RWPE2 (cell line): ENCODE results near the gene LETMD1.

Experiments used
- ATAC-seq: fragments of 200-7000 bp; cut with Tn5 transposase; 3 replicates; pipeline ENCODE4 v1.9.1; 2021; ENCODE audit warnings: low read depth
- DNase-seq: peaks from one replicate; pipeline ENCODE4 v3.0.0-alpha.2; 2020; ENCODE audit warnings: low spot score
- H3K27ac ChIP-seq: fragments of 450-650 bp; 2 replicates; pipeline ENCODE4 v1.5.1; 2017; ENCODE audit warnings: mild to moderate bottlenecking; ENCODE audit not compliant: poor library complexity, severe bottlenecking
- H3K27me3 ChIP-seq: fragments of 250-450 bp; sonication (Bioruptor Pico); 2 replicates; pipeline ENCODE4 v1.5.1; 2021; ENCODE audit warnings: mild to moderate bottlenecking, moderate library complexity; ENCODE audit not compliant: insufficient read depth, poor library complexity, severe bottlenecking
- H3K36me3 ChIP-seq: fragments of 250-450 bp; sonication (Bioruptor Pico); 2 replicates; pipeline ENCODE4 v1.5.1; 2020; ENCODE audit warnings: low read depth, mild to moderate bottlenecking, moderate library complexity
- H3K4me1 ChIP-seq: fragments of 250-450 bp; sonication (Bioruptor Pico); 2 replicates; pipeline ENCODE4 v1.5.1; 2021; ENCODE audit warnings: mild to moderate bottlenecking, moderate library complexity; ENCODE audit not compliant: insufficient read depth, poor library complexity, severe bottlenecking
- H3K4me3 ChIP-seq: fragments of 250-450 bp; sonication (Bioruptor Pico); 2 replicates; pipeline ENCODE4 v1.5.1; 2021; ENCODE audit warnings: mild to moderate bottlenecking, moderate library complexity; ENCODE audit not compliant: severe bottlenecking
- H3K9me3 ChIP-seq: fragments of 250-450 bp; sonication (Bioruptor Pico); 2 replicates; pipeline ENCODE4 v1.5.1; 2021; ENCODE audit warnings: mild to moderate bottlenecking, moderate library complexity; ENCODE audit not compliant: severe bottlenecking
- TF ChIP-seq, protein P1 (sequence below): fragments of 450-650 bp; IDR thresholded peaks from one replicate; pipeline ENCODE4 v1.5.1; 2017; ENCODE audit warnings: mild to moderate bottlenecking, moderate library complexity; ENCODE audit not compliant: poor library complexity, severe bottlenecking

Gene LETMD1

DNA sequence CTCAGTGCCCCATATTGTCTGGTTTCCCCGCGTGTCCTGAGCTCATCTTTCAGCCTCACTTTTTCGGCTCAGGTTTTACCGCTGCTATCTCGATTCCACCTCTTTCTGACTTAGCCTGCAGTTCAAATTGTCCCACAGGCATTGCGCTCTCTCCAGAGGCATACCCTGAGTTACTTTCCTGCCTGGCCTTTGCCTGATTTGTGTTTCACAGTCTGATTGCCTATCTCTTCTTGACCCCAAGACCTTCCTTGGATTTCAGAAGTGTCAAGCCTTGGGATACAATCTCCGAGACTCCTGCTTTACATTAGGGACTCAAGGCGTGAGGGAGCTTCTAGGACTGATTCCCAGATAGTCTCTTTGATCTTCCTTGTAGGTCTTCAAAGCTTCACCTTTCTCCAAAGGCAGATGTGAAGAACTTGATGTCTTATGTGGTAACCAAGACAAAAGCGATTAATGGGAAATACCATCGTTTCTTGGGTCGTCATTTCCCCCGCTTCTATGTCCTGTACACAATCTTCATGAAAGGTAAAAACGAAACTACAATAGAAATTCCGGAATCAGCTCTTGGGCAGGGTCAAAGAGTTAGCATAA, 629 bp downstream of the LETMD1 start:
- TF ChIP-seq, protein P1, sequence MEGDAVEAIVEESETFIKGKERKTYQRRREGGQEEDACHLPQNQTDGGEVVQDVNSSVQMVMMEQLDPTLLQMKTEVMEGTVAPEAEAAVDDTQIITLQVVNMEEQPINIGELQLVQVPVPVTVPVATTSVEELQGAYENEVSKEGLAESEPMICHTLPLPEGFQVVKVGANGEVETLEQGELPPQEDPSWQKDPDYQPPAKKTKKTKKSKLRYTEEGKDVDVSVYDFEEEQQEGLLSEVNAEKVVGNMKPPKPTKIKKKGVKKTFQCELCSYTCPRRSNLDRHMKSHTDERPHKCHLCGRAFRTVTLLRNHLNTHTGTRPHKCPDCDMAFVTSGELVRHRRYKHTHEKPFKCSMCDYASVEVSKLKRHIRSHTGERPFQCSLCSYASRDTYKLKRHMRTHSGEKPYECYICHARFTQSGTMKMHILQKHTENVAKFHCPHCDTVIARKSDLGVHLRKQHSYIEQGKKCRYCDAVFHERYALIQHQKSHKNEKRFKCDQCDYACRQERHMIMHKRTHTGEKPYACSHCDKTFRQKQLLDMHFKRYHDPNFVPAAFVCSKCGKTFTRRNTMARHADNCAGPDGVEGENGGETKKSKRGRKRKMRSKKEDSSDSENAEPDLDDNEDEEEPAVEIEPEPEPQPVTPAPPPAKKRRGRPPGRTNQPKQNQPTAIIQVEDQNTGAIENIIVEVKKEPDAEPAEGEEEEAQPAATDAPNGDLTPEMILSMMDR: no peak
- Histone ChIP-seq H3K27ac (peak overlapping the region; percentile 46), H3K36me3 (peaks cover 42% of the 10 kb centered on the region), H3K4me1 (peaks cover 7% of the 10 kb centered on the region), H3K27me3 (no peaks in the 10 kb centered on the region), H3K9me3 (no peaks in the 10 kb centered on the region), H3K4me3 (peak overlapping the region; percentile 48)
- DNase-seq: no peak
- no peak for ATAC-seq

DNA sequence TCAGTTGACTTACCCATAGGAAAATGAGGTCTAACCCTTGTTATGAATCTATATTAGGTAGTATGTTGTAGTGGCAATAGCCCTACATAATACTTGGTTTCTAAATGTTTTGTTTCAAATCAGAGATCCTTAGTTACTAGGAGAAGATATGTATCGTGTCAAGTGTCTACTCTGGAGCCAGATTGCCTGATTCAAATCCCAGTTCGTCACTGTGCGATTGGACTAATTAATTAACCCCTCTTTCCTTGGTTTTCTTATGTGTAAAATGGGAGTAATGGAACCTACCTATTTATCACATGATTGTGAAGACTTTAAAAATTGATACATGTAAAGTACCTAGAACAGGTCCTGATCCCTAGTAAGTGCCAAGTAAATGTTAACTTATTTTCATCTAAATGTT, 1.4 kb downstream of the LETMD1 start:
- ATAC-seq (no peak), DNase-seq (no peak)
- TF ChIP-seq, protein P1: no peak
- Histone ChIP-seq H3K36me3 (peaks cover 50% of the 10 kb centered on the region), H3K4me1 (peaks cover 7% of the 10 kb centered on the region), H3K27ac (no peak overlapping the region), H3K27me3 (no peaks in the 10 kb centered on the region), H3K9me3 (no peaks in the 10 kb centered on the region), H3K4me3 (peak overlapping the region; percentile 48)

DNA sequence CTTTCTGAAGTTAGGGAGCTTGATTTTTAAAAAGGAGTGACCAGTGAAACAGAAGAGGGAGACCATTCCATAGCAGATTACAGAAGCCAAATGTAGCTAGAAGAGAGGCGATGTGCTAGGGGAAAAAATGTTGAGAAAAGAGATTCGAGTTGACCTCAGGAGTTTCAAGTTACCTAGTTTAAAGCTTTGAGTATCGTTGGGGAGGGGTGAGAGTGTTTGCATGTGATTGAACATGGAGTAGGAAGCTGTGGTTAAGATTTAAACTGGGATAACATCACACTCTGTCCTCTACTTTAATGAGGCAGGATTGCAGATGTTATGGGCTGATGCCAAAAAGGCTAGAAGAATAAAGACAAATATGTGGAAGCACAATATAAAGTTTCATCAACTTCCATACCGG, 3.7 kb downstream of the LETMD1 start:
- Histone ChIP-seq H3K27me3 (no peaks in the 10 kb centered on the region), H3K4me3 (no peak overlapping the region), H3K27ac (no peak overlapping the region), H3K36me3 (peaks cover 65% of the 10 kb centered on the region), H3K9me3 (no peaks in the 10 kb centered on the region), H3K4me1 (peaks cover 15% of the 10 kb centered on the region)
- ATAC-seq (no peak), DNase-seq (no peak)
- TF ChIP-seq, protein P1: no peak

DNA sequence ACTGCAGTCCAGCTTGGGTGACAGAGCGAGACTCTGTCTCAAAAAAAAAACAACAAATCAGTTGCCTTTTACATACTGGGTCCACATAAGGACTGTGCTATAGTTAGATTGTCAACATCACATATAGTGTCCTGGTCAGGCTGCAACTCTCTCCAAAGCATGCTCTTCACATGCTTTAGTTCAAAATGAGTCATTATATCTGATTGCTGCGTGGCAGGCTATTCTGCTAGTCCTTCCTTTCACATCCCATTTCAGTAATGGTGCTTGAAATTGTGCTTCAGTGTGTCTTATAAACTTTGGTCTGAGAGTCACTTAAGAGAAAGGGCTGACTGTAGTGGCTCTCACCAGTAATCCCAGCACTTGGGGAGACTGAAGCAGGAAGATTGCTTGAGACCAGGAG, 6.9 kb downstream of the LETMD1 start:
- no peak for ATAC-seq
- Histone ChIP-seq H3K9me3 (no peaks in the 10 kb centered on the region), H3K36me3 (peaks cover 88% of the 10 kb centered on the region), H3K4me1 (peaks cover 8% of the 10 kb centered on the region), H3K27me3 (no peaks in the 10 kb centered on the region), H3K4me3 (no peak overlapping the region), H3K27ac (no peak overlapping the region)
- TF ChIP-seq, protein P1: no peak
- no peak for DNase-seq

DNA sequence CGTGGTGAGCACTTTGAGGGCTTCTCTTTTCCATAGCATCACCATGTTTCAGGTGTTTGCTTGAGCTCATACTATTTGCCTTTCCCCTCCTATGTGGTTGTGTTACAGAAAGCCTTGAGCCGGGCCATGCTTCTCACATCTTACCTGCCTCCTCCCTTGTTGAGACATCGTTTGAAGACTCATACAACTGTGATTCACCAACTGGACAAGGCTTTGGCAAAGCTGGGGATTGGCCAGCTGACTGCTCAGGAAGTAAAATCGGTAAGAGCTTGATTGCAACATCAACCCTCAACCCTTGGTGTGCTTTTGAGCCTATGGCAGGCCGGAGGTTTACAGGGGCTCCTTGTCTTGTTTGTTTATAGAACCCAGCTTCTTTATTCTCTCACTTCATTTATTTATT, 8.1 kb downstream of the LETMD1 start:
- H3K4me1 ChIP-seq: peaks cover 8% of the 10 kb centered on the region
- DNase-seq: peak; percentile 67
- TF ChIP-seq, protein P1: no peak
- peaks cover 90% of the 10 kb centered on the region for H3K36me3 ChIP-seq
- H3K9me3 ChIP-seq: no peaks in the 10 kb centered on the region
- ATAC-seq: peak; percentile 96
- no peaks in the 10 kb centered on the region for H3K27me3 ChIP-seq
- H3K4me3 ChIP-seq: no peak overlapping the region
- H3K27ac ChIP-seq: peak overlapping the region; percentile 2
